Neuronal stem cell (in vitro differentiated cells): ENCODE results near the gene PWP1.

Source experiments
- DNase-seq: peaks from one replicate; pipeline ENCODE4 v3.0.0-alpha.2; 2013; ENCODE audit warnings: low spot score
- H2AFZ ChIP-seq: one replicate; pipeline ENCODE4 v1.6.1; 2013; ENCODE audit warnings: mild to moderate bottlenecking, low read length, inconsistent platforms
- H2AK5ac ChIP-seq: 2 replicates; pipeline ENCODE4 v1.6.1; 2013; ENCODE audit warnings: low read depth, mild to moderate bottlenecking, inconsistent platforms, low read length, moderate library complexity, mixed read lengths
- H2BK120ac ChIP-seq: 2 replicates; pipeline ENCODE4 v1.6.1; 2013; ENCODE audit warnings: low read depth, mild to moderate bottlenecking, inconsistent platforms, low read length, moderate library complexity, mixed read lengths
- H2BK12ac ChIP-seq: one replicate; pipeline ENCODE4 v1.6.1; 2013; ENCODE audit warnings: low read length, inconsistent platforms
- H2BK15ac ChIP-seq: 2 replicates; pipeline ENCODE4 v1.6.1; 2013; ENCODE audit warnings: mild to moderate bottlenecking, low read length, inconsistent platforms, mixed read lengths
- H2BK5ac ChIP-seq: one replicate; pipeline ENCODE4 v1.6.1; 2013; ENCODE audit warnings: inconsistent platforms, mild to moderate bottlenecking, low read length, moderate library complexity
- H3K14ac ChIP-seq: one replicate; pipeline ENCODE4 v1.6.1; 2013; ENCODE audit warnings: low read length, inconsistent platforms
- H3K18ac ChIP-seq: 2 replicates; pipeline ENCODE4 v1.6.1; 2013; ENCODE audit warnings: low read length, inconsistent platforms
- H3K23ac ChIP-seq: 2 replicates; pipeline ENCODE4 v1.6.1; 2013; ENCODE audit warnings: low read depth, mild to moderate bottlenecking, mixed read lengths, low read length, inconsistent platforms; ENCODE audit not compliant: poor library complexity
- H3K27ac ChIP-seq: replicated peaks from 3 replicates; pipeline ENCODE4 v1.5.1; 2013; ENCODE audit warnings: low read length, inconsistent platforms
- H3K27me3 ChIP-seq, 3 experiments: 2 replicates each; pipeline ENCODE4 v1.6.1; 2013; ENCODE audit warnings: low read length in 3 of 3, mild to moderate bottlenecking in 2 of 3, inconsistent platforms in 1 of 3, low read depth in 1 of 3, mixed read lengths in 1 of 3, moderate library complexity in 1 of 3; ENCODE audit not compliant: control insufficient read depth in 3 of 3, insufficient read depth in 3 of 3
- H3K36me3 ChIP-seq, 2 donors: replicated peaks in 1 of 2; 2 replicates each; pipeline ENCODE4 v1.6.1; 2013; ENCODE audit warnings: low read length in 2 of 2; ENCODE audit not compliant: control insufficient read depth in 2 of 2, insufficient read depth in 2 of 2
- H3K4ac ChIP-seq: 2 replicates; pipeline ENCODE4 v1.6.1; 2013; ENCODE audit warnings: inconsistent platforms, mild to moderate bottlenecking, low read length, moderate library complexity
- H3K4me1 ChIP-seq, 2 donors: 1 replicate in 1 of 2; 2 replicates in 1 of 2; pipeline ENCODE4 v1.6.1; 2013; ENCODE audit warnings: low read length in 2 of 2, low read depth in 1 of 2; ENCODE audit not compliant: control insufficient read depth in 2 of 2, insufficient read depth in 1 of 2
- H3K4me2 ChIP-seq: one replicate; pipeline ENCODE4 v1.6.1; 2013; ENCODE audit warnings: mild to moderate bottlenecking, low read length, inconsistent platforms; ENCODE audit not compliant: insufficient read depth, poor library complexity, severe bottlenecking
- H3K4me3 ChIP-seq, 2 donors: 2 replicates each; pipeline ENCODE4 v1.5.1; 2013; ENCODE audit warnings: low read length in 2 of 2, mild to moderate bottlenecking in 2 of 2, inconsistent platforms in 1 of 2, moderate library complexity in 1 of 2
- H3K79me1 ChIP-seq: one replicate; pipeline ENCODE4 v1.6.1; 2013; ENCODE audit warnings: low read depth, mild to moderate bottlenecking, inconsistent platforms, low read length, moderate library complexity
- H3K9ac ChIP-seq: one replicate; pipeline ENCODE4 v1.6.1; 2013; ENCODE audit warnings: mild to moderate bottlenecking, low read depth, low read length, inconsistent platforms; ENCODE audit not compliant: poor library complexity
- H3K9me3 ChIP-seq, 2 donors: replicated peaks in 1 of 2; 2 replicates each; pipeline versions ENCODE3 to v1.6.1; 2013; ENCODE audit warnings: low read length in 2 of 2, mild to moderate bottlenecking in 2 of 2, inconsistent platforms in 1 of 2, low read depth in 1 of 2, mixed read lengths in 1 of 2, moderate library complexity in 1 of 2; ENCODE audit not compliant: control insufficient read depth in 2 of 2, insufficient read depth in 1 of 2
- H4K8ac ChIP-seq: one replicate; pipeline ENCODE4 v1.6.1; 2013; ENCODE audit warnings: low read depth, mild to moderate bottlenecking, inconsistent platforms, low read length, moderate library complexity
- H4K91ac ChIP-seq: one replicate; pipeline ENCODE4 v1.6.1; 2013; ENCODE audit warnings: low read length, low read depth, mild to moderate bottlenecking, inconsistent platforms; ENCODE audit not compliant: poor library complexity
- WGBS, 2 donors: extraction: QIAGEN DNeasy Blood & Tissue Kit; methylation state at CpG; one replicate each; pipeline ENCODE4 v1.1.7; 2013; ENCODE audit warnings: missing lambda C conversion rate in 2 of 2, mixed read lengths in 1 of 2; ENCODE audit not compliant: insufficient read length in 2 of 2, insufficient replicate concordance in 1 of 2; ENCODE audit errors: extremely low coverage in 2 of 2; 5-methylcytosine and 5-hydroxymethylcytosine counted together

PWP1 gene

GRCh38 chr12:107667464-107667863 is 18.1 kb upstream of the PWP1 start:
- WGBS, 2 donors, result no CpG with 5 or more reads among the region's 4 CpGs
- H2BK5ac ChIP-seq, result no peak overlapping the region
- no peak overlapping the region for H3K14ac ChIP-seq
- no peak for DNase-seq
- no peak overlapping the region for H4K91ac ChIP-seq
- peaks cover 0 to 2% of the 10 kb centered on the region in 2 donors for H3K4me1 ChIP-seq
- H2AK5ac ChIP-seq, result no peak overlapping the region
- no peak overlapping the region for H3K27ac ChIP-seq
- no peak overlapping the region for H3K9ac ChIP-seq
- H3K4ac ChIP-seq, result no peak overlapping the region
- H2BK15ac ChIP-seq, result no peak overlapping the region
- H2BK12ac ChIP-seq, result no peak overlapping the region
- peaks cover 0 to 10% (median 0%) of the 10 kb centered on the region in 3 experiments for H3K27me3 ChIP-seq
- H2BK120ac ChIP-seq, result no peak overlapping the region
- no peak overlapping the region for H2AFZ ChIP-seq
- no peak overlapping the region for H3K4me3 ChIP-seq
- H3K18ac ChIP-seq, result no peak overlapping the region
- H3K79me1 ChIP-seq, result no peaks in the 10 kb centered on the region
- no peak overlapping the region for H3K23ac ChIP-seq
- H3K9me3 ChIP-seq, result no peaks in the 10 kb centered on the region
- H3K4me2 ChIP-seq, result no peak overlapping the region
- no peak overlapping the region for H4K8ac ChIP-seq
- no peaks in the 10 kb centered on the region for H3K36me3 ChIP-seq

- H3K27ac ChIP-seq, result no peak overlapping the region
Observed at GRCh38 chr12:107668320-107669098, 17.1 kb upstream of the PWP1 start.

DNA sequence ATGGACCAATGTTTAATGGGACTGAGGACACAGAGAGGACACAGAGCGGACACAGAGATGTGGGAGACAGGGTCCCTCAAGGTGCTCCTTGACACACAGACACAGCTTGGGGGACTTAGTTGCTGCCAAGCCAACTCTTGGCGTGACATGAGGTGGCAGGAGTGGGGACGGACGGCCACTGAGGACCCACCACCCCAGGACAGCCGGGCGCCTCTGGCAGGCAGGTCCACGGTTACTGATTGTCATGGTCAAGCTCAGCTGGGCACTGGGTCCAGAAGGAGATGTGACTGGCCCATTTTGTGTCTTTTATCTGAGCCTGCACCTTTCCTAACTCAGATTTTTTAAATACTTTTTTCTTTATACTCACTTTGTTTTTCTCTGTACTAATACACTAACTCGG is 15.7 kb upstream of the PWP1 start:
- no peak overlapping the region for H2BK5ac ChIP-seq
- H3K9ac ChIP-seq, result no peak overlapping the region
- H3K4me2 ChIP-seq, result no peak overlapping the region
- H2AK5ac ChIP-seq, result no peak overlapping the region
- no peak overlapping the region for H4K8ac ChIP-seq
- DNase-seq, result no peak
- peaks cover 0 to 2% of the 10 kb centered on the region in 2 donors for H3K4me1 ChIP-seq
- H3K23ac ChIP-seq, result no peak overlapping the region
- H3K36me3 ChIP-seq, result no peaks in the 10 kb centered on the region
- H3K4me3 ChIP-seq, result no peak overlapping the region
- no peak overlapping the region for H3K14ac ChIP-seq
- no peak overlapping the region for H2AFZ ChIP-seq
- peaks cover 0 to 16% (median 0%) of the 10 kb centered on the region in 3 experiments for H3K27me3 ChIP-seq
- no peaks in the 10 kb centered on the region for H3K9me3 ChIP-seq
- H2BK120ac ChIP-seq, result no peak overlapping the region
- no CpG with 5 or more reads among the region's 8 CpGs for WGBS, 2 donors
- no peak overlapping the region for H2BK15ac ChIP-seq
- H3K79me1 ChIP-seq, result no peaks in the 10 kb centered on the region
- no peak overlapping the region for H3K18ac ChIP-seq
- H3K27ac ChIP-seq, result no peak overlapping the region
- H2BK12ac ChIP-seq, result no peak overlapping the region
- H3K4ac ChIP-seq, result no peak overlapping the region
- no peak overlapping the region for H4K91ac ChIP-seq

More at GRCh38 chr12:107668320-107669098, 17.1 kb upstream of the PWP1 start:
- H4K8ac ChIP-seq, result no peak overlapping the region
- WGBS, 2 donors, result no CpG with 5 or more reads among the region's 9 CpGs
- no peaks in the 10 kb centered on the region for H3K79me1 ChIP-seq
- H2BK15ac ChIP-seq, result no peak overlapping the region
- no peak overlapping the region for H3K23ac ChIP-seq
- H3K14ac ChIP-seq, result no peak overlapping the region
- H3K4ac ChIP-seq, result no peak overlapping the region
- H2AFZ ChIP-seq, result no peak overlapping the region
- H3K4me3 ChIP-seq, result no peak overlapping the region
- no peaks in the 10 kb centered on the region for H3K9me3 ChIP-seq
- peaks cover 0 to 2% of the 10 kb centered on the region in 2 donors for H3K4me1 ChIP-seq
- no peak overlapping the region for H2BK5ac ChIP-seq
- no peak overlapping the region for H3K9ac ChIP-seq
- H3K4me2 ChIP-seq, result no peak overlapping the region
- no peak overlapping the region for H2BK120ac ChIP-seq
- DNase-seq, result no peak
- peaks cover 0 to 14% (median 0%) of the 10 kb centered on the region in 3 experiments for H3K27me3 ChIP-seq
- H3K18ac ChIP-seq, result no peak overlapping the region
- H2AK5ac ChIP-seq, result no peak overlapping the region
- no peak overlapping the region for H4K91ac ChIP-seq
- H3K36me3 ChIP-seq, result no peaks in the 10 kb centered on the region
- no peak overlapping the region for H2BK12ac ChIP-seq

GRCh38 chr12:107670999-107671643 is 14.5 kb upstream of the PWP1 start:
- H2AFZ ChIP-seq, result peak overlapping the region; percentile 24
- DNase-seq, result no peak
- no CpG with 5 or more reads among the region's 10 CpGs for WGBS, 2 donors

More at GRCh38 chr12:107670999-107671643, 14.5 kb upstream of the PWP1 start:
- Histone ChIP-seq H2BK12ac (no peak overlapping the region), H2BK15ac (no peak overlapping the region), H3K4me2 (no peak overlapping the region), H4K8ac (no peak overlapping the region), H3K18ac (no peak overlapping the region), H3K27me3 (peaks cover 0 to 16% (median 0%) of the 10 kb centered on the region in 3 experiments), H3K36me3 (no peaks in the 10 kb centered on the region), H3K4ac (no peak overlapping the region), H4K91ac (no peak overlapping the region), H3K14ac (no peak overlapping the region), H3K9me3 (no peaks in the 10 kb centered on the region), H3K4me1 (peaks cover 0 to 2% of the 10 kb centered on the region in 2 donors), H3K9ac (no peak overlapping the region), H2AK5ac (no peak overlapping the region), H3K27ac (no peak overlapping the region), H3K23ac (no peak overlapping the region), H3K4me3 (no peak overlapping the region), H2BK120ac (no peak overlapping the region), H3K79me1 (no peaks in the 10 kb centered on the region), H2BK5ac (no peak overlapping the region)
